Stimulated activated naive CD4-positive, alpha-beta T cell treated with Interleukin-2 at 50 U/mL for 16 hours (primary cell): ENCODE data around the gene NRF1.
"Not testable (repeated sequence)": the region's sequence is repeated elsewhere in the genome, so short reads cannot be mapped to it uniquely, and the experiment has no call there.

Experiments
- DNase-seq: peaks from one replicate; lab custom pipeline; 2025; lab: John Stamatoyannopoulos, UW

The NRF1 gene

DNA sequence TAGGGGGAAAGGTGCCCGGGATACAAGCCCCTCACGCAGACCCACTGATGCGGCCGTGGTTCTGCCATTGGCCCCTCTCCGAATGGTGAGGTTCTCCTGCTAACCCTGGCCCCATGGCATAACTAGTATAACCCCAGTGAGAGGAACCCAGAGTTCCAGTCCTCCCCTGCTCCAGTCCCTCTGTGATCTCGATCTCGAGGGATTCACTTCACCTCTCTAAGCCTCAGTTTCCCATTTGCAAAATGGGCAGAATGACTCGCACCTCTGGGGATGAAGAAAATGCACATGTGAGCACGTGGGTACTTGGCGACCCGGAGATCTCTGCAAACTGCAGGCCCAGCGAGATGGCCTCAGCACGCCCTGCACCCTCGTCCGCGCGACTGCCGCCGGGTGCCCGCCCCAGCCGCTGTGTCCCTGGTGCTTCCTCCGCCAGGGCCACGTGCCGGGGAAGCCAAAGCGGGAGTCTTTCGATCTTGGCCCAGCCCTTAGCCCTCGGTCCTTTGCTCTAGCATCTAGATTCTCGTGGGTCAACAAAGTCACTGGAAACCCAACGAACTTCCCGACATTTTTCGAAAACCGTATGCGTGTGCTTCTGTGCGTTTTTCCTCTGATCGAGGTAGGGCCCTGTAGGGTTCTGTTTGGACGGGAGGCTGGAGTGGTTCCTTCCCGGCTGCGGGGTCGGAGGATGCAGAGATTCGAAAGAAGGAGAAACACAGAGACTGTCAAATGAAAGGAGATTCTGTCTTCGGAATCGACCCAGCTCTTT lies 171.5 kb downstream of the NRF1 start:
- no peak for DNase-seq

DNA sequence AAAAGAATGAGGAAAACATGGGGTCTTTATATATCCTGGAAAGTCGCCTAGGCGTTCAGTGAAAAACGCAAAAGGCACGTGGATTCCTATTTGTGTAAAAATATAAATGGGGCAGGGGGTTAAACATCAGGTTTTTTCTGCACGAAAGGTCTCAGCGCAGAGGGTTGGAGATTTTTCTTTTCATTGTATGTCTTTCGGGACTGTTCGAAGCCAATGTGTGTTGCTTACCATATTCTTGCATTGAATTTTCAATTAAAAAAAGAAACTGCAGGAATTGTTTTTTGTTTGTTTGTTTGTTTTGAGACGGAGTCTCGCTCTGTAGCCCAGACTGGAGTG lies 172.0 kb downstream of the NRF1 start:
- DNase-seq, result no peak

DNA sequence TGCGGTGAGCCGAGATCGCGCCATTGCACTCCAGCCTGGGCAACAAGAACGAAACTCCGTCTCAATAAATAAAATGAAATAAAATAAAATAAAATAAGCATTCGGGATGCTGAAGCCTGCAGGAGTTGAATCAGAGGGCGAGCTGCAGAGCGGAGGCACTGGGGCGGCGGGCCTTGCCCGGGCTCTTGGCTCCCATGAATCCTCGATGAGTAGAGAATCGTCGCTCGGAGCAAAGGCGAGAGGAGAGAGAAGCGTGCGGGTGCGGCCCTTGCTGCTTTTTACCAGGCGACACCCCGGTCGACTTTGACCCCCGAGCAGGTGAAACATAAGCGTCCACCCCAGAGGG lies 172.9 kb downstream of the NRF1 start:
- DNase-seq, result no peak

DNA sequence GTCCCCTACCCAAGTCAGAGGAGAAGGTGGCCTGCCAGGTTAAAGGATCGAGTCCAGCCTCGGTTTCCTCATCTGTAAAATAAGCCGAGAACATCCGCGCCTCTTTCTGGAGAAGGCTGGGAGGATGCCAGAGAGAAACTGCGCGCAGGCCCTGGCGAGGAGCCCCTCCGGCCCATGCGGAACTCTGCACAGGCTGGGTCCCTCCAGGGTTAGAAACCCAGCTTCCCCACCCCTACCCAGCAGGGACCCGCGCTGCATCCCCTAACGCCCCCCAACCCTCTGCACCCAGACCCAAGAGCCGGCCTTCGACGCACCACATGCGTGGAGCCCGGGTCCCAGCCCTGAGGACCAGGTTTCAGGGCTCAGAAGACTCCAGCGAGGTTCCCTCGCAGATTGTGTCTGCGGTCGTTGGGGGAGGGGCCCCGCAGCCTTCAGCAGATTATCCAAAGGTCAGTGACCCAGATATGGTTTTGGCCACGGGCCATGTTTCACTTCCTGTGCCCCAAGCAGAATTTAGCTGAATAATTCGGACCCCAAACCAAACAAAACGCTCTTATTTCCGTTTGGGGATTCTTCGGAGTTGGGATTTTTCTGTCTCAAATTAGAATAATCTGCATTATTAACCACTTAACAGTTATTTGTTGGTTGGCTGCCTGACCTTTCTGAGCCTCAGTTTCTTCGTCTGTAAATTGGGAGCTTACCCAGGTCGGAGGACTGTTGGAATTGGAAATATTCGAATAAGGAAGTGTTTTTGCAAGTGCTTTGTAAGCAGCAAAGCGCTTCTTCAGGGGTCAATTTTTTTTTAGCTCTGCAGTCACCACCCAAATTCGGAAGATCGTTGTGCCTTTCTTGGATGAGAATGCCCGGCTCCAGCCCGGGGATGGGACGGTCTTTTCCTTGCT lies 173.5 kb downstream of the NRF1 start:
- no peak for DNase-seq

DNA sequence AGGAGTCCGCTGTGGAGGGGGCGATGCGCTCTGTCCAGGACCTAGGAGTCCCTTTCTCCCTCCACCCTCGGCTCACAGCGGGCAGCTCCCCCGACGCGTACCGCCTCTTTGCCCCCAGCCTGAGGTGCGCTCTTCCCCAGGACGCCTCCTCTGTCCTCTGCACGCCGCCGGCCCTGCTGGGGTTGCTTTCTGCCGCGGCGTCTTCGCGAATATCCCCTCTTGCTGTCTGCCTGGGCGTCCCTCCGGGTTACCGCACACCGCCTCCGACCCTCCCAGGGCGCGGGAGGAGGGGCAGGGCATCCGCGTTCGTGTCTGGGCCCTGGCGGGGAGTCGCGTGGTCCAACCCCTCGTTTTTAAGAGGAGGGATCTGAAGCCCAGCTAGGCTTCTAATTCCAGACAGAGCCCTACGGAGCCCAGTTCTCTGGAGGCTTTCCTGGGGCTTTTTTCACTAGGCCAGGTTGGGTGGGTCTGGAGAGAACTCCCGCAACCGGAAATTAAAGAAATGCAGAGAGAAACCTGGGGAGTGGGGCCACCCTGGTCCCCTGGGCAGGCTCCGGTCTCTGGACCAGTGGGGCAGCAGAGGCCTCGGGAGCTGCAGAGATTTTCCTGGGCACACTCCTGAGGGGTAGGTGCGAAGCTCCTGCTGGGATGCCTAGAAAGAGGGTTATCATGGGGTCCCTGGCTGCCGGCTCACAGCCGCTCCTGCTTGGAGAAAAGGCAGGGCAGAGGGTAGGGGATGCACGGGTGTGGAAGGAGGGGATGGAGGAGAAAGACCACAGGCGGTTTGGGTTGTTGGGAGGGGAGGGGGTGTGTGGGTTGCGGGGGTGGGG lies 174.4 kb downstream of the NRF1 start:
- no peak for DNase-seq

DNA sequence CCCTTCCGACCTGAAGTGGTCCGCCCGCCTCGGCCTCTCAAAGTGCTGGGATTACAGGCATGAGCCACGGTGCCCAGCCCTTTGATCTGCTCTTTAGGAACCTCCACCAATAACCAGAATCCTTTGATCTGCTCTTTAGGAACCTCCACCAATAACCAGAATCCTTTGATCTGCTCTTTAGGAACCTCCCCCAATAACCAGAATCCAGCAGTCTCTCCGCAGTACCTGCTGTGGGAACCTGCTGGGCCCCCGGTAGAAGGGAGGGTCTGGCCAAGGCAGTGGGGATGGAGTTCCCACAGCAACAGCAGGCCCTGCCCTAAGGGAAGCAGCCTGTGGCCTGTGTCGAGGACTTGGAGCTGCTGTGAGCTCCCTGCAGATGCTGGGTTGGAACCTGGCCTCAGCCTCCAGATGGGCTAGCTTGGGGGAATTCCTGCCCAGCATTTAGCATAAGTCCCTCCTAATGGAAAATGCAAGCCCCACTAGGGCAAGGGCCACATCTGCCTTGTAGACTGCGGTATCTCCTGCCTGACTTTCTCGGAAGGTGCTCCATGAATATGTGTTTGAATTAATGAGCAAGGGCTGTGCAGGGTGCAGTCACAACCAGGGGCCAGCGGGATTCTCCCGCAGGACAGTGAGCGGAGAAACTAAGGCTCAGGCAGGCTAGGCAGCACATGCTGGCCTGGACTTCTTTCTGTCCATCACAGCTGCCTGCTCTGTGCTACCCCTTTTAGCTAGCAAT lies 175.5 kb downstream of the NRF1 start:
- DNase-seq, result no peak

DNA sequence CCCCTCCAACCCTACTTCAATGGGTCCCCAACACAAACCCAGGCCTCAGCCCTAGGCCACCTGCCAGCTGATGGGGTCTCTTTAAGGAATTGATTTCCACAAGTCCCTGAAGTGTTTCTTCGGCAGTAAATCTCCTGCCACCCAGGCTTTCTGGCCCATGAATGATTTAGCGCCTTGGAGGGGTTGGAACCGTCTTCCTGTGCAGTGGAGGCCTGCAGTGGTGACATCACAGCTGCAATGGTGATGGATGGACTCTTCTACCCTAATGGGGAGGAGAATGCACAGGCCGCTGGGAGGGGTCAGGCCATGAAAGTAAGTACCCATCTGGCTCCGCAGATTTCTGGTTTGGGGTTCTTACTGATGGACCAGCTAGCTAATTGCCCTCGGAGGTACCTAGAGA lies 177.5 kb downstream of the NRF1 start:
- no peak for DNase-seq

DNA sequence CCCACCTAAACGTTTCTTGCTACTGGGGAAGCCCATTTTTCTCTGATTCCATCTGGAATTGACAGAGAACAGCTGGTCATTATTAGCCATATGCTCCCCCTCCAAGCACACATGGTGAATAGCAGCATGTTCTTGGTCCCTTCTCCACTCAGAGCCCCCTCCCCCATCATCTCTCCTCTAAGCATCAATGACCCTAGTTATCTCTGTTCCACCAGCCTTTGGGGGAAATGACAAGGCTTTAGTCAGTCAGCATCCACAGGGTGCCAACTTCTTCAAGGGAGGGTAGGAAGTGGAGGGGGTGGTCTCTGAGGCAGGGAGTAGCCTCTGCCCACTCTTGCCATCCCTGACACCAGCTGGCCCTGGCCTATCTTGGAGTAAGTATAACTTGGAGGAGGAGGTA lies 178.1 kb downstream of the NRF1 start:
- no peak for DNase-seq

DNA sequence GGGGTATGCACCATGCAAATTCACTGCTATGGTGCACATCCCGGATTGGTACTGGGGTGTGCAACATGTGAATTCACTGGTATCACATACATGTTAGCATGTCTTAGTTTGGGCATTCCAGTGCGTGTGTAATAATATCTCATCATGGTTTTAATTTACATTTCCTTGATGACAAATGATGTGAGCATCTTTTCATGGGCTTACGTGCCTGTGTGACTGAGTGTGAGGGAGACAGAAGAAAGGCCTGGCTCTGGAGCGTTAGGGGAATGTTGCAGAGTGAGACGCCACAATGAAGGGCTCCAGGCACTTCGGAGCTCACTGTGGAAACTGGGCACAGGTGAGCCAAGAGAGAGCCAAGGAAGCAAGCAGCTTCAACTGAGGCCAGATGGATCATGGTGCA lies 178.6 kb downstream of the NRF1 start:
- DNase-seq, result no peak

DNA sequence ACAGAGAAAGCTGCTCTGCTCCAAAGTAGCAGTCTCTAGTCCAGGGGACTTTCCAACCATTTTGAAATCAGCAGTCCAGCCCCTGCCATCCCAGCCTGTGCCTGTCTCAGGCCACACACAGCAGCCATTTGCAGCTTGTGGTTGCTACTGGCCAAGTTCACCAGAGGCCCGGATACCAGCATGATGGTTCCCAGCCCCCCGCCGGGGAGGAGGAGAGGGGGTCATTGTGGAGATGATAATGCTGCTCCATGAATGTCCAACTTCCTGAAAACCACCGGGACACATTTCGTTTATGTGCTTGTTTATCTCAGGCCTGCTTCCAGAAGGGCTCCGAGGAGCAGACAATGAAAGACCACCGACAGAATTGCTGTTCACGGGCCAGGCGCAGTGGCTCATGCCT lies 181.2 kb downstream of the NRF1 start:
- DNase-seq, result no peak

DNA sequence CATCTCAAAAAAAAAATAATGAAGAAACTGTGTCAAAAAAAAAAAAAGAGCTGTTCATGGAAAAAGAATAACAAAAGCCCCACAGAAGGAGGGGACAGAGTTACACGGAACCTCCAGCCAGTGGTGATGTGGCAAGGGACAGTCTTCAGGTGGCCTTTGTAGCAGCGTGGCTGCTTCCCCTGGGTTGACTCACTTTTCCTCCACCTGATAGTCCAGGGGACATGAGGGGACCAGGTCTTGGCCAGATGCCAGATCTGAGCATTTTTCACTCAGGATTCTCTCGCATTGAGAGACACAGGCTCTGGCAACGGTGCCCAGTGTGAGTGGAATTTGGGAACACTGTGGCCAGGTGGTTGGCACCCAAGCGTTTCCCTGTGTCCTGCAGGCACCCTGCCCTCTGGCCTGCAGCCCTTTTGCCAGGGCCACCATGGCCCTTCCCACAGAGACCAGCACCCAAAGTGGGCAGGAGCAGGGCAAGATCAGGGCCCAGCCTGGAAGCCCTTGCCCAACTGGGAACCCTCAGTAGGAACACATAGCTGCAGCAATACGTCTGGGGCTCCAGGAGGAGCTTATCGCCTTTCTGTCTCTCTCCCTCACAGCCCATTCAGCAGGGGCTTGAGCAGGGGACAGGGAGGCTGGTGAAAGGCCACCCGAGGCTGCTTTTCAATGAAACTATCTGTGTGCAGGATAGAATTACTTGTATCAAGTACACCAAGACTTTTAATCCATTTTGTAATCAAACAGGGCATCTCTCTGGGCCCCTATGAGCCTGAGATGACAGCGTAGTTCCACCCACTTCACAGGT lies 182.2 kb downstream of the NRF1 start:
- DNase-seq, result no peak

DNA sequence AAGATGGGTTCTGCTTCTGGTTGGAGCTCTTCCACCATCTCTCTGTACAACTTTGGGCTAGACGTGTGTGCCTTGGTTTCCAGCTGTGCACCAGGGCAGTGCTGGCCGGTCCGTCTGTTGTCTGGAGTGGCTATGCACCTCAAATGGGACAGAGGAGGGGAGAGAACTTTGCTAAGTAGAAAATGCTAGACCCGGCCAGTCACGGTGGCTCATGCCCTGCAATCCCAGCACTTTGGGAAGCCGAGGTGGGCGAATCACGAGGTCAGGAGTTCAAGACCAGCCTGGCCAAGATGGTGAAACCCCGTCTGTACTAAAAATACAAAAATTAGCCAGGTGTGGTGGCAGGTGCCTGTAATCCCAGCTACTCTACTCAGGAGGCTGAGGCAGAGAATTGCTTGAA lies 182.9 kb downstream of the NRF1 start:
- DNase-seq, result not testable (repeated sequence)

DNA sequence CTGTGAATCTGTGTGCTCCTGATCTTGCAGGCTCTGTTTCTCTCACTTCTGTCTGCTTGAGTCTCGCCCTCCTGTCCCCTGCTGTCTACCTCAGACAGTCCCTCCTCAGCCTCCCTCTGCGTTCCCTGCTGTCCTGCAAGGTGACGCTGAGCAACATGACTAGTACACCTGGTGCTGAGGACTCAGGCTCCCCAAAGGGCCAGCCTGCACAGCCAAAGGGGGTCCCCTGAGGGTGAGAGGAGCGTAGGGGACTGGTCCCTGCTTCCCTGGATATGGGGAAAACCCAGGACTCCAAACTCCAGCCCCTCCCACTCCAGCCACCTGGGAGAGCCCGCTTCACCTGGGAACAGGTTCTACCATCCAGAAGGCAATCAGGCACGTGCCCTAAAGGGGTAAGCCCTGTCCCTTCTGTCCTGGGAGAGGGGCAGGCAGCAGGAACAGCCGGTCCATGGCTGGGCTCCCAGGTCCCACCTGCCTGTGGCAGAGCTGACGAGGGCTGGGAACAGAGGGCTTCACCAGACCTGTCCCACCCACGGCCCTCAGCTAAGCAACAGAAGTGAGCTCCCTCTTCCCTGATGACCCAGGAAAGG lies 184.8 kb downstream of the NRF1 start:
- DNase-seq, result no peak

DNA sequence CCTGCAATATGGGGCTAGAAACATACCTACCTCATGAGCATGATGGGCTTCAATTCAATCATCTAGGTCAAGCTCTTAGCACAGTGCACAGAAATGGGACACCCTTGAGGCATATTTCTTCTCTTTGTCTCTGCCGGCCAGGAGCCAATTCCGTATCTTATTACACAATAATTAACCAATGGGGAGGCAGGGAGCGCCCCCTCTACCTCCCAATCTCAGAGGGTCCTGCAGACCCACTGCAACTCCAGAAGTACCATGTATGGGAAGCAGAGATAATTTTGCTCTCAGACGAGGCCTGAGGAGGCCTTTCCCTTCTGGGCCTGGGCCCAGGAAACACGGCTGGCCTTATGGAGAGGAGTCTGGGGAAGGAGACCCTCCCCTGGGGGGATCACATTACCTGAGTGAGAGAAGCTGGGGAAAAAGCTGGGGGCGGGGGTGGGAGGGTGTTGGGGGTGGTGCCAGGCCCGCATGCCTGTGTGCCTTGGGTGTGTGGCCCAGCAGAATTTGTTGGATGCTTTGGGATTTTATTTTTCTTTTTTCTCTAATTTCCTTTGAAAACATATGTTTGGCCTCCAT lies 185.8 kb downstream of the NRF1 start:
- DNase-seq, result no peak

DNA sequence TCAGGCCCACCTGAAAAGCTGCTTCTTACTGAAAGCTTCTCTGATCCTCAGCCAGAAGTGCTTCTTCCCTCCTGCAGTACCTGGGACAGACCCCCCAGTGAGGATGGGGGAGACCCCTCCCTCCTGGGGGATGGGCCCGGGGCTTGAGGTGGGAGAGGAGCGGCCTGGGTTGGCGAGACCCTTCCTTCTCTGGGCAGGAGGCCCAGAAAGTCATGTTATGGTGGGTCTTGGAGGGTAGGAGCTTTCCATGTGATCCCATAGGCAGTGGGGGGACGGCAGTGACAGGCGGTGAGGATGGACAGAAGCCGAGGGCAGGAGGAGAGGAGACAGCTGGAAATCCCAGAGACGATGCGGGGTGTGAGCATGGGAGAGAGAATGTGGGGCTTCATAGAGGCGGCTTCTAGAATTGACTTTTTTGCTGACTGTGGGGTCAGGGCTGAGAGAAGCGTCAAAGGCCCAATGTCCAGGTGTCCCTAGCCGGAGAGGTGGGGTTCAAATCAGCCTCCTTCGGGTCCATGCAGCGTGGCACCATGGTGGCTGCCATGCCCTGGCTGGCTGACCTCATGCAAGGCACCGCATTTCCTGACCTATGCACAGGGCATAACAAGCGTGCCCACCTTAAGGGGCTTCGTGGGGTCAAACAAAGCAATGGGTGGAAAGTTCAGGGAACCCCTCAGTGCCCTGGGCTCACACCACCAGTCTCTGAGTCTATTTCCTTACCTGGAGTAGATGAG lies 187.3 kb downstream of the NRF1 start:
- no peak for DNase-seq

DNA sequence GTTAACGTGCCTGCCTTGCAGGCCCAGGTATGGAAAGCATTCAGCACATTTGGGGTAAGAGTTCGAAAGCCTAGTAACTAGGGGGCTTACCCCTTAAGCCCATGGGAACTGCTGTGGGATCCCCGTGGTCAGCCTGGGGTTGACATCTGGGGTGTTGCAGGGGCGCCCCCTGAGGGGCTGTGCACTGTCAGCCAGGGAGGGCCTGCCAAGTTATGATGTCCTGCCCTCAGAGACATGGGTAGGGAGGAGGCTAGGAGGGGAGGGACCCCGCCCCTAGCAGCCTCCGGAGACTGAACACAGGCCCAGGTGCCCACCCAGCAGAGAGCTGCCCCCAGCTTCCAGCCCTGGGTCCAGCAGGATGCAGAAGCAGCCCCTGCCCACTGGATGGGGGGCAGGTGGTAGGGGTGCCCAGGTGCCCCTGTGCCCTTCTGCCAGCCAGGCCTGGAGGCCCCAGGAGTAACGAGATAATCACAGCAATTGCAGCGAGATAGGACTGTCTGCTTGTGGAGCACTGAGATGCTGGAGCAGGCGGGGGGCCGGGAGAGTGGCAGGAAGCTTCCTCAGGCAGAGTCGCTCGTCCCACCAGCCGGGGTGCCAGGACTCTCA lies 187.9 kb downstream of the NRF1 start:
- DNase-seq, result no peak

DNA sequence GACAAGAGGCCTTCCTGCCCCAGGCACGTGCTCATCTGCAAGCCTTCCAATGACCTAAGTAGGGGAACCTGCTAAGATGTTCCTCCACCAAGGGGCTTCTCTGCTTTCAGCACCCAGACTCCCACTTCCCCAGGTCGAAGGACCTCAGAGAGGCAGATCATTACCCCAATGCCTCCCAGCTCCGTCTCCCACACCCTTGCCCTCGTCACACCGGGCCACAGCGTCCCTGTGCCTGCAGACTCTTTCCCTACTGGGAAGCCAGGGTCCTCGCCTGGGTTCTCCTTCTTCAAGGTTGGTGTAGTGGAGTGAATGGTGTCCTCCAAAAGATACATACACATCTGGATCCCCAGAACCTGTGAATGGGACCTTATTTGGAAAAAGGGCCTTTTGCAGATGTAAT lies 189.4 kb downstream of the NRF1 start:
- no peak for DNase-seq

DNA sequence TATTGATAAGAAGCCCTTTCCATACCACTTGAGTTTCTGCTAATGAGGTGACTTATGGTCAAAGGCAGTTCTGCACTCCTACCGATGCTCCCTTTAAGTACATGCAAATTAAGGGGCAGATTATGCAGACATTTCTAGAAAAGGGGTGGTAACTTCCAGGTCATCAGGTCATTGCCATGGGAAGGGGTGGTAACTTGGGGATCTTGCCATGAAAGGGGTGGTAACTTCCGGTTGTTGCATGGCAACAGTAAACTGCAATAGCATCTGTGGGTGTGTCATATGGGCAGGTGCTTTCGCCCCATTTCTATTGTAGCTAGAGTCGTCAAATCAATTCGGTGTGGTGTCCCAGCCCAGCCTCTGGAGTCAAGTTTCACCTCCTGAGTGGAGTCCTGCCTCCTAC lies 190.4 kb downstream of the NRF1 start:
- no peak for DNase-seq

DNA sequence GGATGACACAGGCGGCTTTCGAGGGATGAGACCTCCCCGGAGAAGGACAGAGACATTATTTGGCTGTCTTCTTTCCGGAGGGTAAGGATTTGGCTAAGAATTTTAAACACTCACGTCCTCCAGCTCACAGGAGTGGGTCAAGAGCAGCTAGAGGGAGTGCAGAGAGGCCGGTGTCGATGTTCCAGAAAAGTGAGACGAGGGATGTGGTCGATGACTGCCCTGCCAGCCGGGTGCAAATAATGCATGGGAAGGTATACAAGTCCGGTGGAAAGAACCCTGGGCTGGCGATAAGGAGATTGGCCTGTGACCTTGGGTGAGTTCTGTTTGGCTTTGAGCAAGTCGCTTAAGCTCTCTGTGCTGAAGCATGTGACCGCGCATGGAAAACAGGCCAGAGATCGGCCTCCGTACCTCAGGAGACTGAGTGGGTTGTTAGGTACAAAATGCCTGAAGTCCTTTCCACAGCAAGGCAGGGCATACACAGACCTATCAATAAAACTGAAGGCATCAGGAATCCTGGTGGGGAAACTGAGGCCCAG lies 192.1 kb downstream of the NRF1 start:
- DNase-seq, result no peak
